ENCODE results near the gene CCP110.
A peak's percentile ranks its signal among the peaks of the same experiment; 100 is the strongest.

Gene CCP110

DNA sequence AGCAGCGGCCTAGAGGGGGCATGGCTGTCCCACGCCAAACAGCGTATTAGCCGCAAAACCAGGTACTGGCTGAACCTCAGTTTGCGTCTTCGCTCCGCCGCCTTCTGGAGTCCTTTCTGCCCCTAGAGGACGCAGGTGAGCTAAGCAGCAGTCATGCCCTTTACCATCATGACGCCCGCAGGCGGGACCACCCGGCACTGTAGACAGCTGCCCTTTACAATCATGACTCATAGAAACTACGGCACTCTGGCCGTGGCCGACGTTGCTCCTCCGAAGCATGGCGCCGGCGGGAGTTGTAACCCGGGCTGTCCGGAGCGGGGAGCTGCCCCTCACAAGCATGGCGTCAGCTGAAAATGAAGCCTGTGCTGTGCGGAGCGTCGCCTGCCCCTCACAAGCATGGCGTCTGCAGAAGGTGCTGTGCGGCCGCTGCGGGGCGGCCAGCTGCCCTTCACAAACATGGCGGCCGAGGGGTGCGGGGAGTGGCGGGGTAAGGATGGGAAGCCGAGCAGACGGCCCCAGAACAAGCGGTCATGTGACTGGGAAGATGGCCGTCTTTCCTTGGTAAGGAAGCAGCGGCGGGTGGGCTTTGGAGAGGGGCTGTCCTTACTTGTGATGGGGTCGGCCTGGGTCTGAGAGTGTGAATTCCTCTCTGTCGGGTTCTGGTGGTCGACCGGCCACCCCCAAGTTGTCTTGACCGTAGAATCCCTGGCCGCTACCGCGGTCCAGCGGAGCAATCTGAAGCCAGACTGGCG, 31.6 kb downstream of the CCP110 start, which contains the start of gene VPS35L:
VPS35L (plus strand) TSS at position 518 of the 752 bp plus-strand sequence; CDS start at position 545, 27 bp downstream.
- peak; percentile 98 to 99 for DNase-seq

DNA sequence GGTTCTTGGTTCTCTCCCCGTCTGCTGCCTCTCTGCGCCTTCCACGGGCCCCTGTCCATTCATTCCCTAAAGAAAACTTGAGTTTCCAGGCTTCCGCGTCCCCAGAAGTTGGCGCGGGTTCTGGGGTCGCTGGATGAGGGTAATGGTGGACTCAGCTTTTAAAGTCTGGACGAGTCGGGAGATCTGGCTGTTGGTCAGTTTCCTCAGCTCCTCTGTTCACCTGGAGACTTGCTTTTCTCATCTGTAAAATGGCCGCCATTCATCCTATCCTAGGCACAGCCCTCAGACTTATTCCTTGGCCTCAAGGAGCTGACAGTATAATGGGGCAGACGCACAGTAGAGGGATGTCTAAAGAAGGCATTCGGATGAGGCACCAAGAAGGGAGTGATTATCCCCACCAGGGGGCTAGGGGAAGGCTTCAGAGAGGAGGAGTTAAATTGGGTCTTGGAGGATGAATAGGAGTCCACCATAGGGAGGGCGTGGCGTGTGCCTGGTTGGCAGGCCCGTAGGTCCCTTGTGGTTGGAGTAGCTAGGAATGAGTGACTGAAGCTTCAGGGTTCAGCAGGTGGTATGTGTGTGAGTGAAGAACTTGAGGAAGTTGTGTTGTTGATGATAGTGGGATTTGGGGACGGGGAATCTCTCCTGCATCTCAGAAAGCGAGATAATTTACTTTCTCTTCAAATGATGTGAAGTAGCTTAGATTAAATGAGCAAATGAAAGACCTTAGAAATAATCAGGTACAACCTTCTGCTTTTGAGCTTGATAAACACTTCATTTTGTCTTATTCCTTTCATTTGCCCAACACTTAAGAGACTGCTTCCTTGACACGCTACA, 32.4 kb downstream of the CCP110 start:
- peak in 1 of 2 experiments; percentile 26 for DNase-seq

DNA sequence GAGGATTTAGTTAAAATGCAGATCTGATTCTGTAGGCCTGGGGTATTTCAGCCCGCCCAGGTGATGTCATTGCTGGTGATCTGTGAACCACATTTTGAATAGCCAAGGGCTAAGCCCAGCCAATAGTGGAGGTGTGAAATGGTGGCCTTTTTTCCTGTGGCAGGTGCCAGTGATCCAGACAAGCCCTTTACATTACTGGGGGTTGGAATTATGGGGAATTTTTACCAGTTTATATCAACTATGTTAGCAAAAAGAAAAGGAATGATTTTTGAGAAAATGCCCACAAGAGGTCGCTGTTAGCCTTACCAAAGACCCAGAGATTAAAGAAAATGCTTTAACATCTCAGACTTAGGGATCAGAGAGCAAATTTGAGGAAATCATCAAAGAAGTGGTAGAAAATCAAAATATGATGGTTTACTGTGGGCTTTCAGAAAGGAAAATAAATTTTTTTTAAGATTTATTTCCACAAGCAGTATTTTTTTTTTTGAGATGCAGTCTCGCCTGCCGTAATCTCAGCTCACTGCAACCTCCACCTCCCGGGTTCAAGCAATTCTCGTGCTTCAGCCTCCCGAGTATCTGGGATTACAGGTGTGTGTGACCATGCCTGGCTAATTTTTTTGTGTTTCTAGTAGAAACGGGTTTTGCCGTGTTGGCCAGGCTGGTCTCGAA, 35.6 kb downstream of the CCP110 start:
- peak in 1 of 2 experiments; percentile 64 for DNase-seq

DNA sequence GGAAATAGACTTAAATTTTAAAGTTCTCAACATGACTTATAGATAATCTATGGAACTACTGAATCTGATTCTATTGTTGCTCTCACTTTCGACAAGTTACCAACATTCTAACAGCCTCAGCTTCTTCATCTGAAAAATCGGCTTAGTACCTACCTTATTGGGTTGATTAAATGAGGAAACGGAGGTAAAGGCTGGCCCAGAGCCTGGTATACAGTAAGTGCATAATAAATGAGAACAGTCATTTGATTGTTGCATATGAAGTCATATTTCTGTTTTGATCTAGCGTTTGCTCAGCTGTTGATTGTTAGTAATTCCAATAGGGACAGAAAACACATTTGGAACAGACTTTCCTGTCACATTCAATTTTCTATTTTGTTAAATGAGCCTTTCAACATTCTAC, 36.3 kb downstream of the CCP110 start:
- DNase-seq = no peak

DNA sequence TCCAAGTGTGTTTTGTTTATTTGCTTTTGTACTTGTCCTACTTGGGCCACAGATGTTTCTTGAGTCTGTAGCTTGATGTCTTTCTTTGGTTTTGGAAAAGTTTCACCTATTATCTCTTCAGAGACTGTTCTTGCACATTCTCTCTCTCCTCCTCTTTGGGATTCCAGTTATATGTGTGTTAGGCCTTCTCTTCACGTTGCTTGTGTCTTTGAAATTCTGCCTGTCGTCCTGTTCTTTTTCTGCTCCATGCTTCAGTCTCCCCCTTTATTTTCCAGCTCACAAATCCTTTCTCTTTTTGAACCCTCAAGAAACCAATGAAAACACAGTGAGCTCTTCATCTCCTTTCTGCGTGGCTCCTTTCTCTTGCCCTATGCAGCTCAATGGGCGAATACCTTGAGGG, 39.6 kb downstream of the CCP110 start:
- DNase-seq = no peak

DNA sequence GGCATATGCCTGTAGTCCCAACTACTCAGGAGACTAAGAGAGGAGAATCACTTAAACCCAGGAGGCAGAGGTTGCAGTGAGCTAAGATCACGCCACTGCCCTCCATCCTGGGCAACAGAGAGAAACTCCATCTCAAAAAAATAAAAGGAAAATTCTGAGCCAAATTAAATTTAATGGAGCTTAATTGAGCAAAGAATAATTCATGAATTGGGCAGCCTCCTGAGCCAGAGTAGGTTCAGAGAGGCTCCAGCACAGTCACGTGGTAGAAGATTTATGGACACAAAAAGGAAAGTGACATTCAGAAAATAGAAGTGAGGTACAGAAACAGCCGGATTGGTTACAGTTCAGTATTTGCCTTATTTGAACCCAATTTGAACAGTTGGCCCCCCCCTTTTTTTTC, 42.6 kb downstream of the CCP110 start:
- no peak for DNase-seq

DNA sequence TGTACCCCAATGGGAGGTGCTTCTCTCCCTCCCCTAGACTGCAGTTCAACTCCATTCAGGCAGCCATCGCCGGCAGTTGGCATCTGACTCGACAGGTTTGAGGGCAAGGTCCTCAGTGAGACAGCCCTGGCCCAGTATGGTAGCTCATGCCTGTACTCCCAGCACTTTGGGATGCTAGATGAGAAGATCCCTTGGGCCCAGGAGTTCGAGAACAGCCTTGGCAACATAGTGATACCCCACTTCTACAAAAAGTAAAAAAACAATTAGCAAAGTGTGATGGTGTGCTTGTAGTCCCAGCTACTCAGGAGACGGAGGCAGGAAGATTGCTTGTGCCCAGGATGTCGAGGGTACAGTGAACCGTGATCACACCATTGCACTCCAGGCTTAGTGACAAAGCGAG, 43.8 kb downstream of the CCP110 start:
- DNase-seq = no peak

DNA sequence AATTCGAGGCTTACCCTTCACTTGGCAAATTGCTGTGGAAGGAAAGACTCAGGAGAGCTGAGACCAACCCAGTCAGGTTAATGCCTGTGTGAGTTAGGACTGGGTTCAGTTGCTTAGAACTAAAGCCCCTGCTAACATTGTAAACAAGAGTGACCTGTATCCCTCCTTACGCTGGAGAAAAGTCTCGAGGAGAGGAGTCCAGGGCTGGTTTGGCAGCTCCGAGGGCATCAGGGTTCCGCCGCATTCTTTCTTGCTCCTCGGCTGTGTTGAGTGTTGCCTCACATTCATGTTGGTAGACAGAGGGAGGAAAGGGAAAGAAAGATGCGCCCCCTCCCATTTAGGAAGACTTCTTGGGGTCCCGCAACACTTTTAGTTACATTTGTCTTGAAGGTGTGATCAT, 50.3 kb downstream of the CCP110 start:
- DNase-seq = no peak

DNA sequence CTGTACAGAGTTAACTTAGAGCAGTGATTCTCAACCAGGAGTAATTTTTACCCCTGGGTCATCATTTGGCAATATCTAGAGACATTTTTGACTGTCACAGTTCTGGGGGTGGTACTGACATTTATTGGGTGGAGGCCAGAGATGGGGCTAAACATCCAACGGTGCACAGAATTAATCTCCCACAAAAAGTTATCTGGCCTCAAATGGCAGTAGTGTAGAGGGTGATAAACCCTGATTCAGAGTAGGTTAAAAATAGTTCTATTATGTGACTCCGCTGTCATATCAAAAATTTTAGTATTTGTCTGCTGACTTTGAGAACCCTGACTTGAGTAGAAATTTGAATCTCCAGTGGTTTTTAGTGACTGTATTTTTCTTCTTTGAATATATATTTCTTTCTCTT, 50.9 kb downstream of the CCP110 start:
- DNase-seq = no peak

DNA sequence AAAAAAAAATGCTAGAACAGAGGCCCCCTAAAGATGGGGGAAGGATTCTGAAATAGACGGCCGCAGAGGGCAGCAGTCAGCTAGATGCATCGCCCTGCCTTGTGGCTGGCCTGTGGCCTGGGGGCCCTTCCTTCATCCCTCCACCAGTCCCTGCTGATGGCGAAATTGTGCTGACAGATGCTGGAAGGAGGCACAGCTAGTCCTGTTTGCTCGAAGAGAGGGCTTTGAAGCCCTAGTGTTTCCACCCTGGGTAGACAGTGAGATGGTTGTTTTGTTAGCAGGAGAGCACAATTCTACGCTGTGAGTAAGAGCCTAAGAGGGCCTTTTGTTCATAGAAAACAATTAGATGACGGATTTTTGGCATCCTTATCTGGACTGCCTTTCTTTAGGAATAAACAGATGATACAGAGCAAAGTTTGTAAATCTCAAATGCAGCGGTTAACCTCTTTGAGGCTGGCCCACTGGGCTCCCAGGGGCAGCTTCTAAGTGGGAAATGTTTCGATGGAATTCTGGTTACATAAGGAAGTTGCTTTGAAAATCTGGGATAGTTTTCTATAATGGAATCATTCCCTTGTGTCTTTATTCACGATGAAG, 54.7 kb downstream of the CCP110 start:
- DNase-seq = no peak

DNA sequence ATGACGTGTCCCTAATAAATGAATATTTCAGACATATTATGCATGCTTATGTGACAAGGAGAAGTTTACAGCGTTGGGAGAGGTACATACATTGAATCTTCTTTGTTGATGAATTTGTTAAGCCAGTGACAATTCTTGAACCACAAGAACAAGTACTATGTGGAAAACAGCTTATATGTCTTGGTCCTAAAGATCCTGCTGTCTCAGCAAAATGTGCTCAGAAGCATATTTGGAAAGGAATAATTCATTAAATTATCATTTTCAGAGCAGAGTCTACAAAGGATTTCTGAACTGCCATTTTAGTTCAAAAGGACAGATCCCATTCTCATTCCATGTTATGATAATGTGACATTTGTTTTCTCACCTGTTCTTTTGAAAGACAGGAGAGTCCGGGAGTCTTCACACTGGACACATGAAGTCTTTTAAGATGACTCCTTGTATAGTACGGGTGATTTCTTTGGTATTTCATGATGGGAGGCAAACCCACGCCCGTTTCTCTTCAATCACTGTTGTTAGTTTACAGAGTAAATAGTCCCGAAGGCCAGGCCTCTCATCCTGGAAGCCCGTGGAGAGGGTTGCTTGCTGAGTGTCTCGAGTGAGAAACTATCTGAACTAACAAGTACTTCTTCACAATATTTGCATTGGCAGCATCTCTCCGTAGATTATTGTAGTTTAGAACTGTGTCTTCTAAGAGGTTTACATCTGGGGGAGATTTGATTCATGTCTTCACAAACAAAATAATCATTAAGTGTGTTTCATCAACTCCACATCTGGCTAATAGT, 58.5 kb downstream of the CCP110 start:
- no peak for DNase-seq

DNA sequence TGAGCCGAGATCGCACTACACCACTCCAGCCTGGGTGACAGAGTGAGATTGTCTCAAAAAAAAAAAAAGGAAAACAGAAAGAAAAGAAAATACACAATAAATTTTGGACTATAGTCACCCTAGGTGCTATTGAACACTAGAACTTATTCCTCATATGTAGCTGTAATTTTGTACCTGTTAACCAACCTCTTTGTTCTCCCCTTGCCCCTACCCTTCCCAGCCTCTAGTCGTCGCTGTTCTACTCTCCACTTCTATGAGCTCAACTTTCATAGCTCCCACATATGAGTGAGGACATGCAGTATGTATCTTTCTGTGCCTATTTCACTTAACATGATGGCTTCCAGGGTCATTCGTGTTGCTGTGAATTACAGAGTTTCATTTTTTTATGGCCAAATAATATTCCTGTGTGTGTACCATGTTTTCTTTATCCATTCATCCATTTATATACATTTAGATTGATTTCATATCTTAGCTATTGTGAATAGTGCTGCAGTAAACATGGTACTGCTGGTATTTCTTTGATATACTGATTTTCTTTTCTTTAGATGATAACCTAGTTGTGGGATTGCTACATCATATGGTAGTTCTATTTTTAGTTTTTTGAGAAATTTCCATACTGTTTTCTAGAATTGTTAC, 60.0 kb downstream of the CCP110 start:
- DNase-seq = peak; percentile 41

DNA sequence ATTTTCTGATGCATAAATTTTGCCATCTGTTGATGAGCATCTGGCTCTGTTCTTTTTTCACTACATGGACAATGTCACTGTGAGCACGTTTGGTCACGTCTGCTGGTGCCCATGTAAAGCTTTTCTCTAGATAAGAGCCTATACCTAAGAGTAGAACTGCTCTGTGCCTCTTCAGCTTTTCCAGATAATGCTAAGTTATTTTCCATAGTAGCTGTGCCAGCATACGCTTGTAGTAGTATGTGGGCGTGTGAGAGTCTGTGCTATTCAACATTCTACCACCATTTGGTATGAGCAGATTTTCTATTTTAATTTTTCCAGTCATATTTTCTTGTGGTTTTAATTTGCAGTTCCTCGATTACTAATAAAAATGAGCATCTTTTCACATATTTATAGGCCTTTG, 64.9 kb downstream of the CCP110 start:
- peak; percentile 7 to 78 for DNase-seq

DNA sequence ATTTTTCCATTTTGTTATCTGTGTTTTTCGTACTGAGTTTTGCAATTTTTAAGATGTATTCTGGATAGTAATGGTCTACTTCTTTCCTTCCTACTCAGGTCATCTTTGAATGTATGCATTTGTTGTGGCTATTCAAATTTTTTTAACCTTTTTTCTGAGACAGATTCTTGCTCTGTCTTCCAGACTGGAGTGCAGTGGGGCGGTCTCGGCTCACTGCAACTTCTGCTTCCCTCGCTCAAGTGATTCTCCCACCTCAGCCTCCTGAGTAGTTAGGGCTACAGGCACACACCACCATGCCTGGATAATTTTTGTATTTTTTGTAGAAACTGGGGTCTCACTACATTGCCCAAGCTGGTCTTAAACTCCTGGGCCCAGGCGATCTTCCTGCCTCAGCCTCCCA, 65.4 kb downstream of the CCP110 start:
- no peak for DNase-seq

DNA sequence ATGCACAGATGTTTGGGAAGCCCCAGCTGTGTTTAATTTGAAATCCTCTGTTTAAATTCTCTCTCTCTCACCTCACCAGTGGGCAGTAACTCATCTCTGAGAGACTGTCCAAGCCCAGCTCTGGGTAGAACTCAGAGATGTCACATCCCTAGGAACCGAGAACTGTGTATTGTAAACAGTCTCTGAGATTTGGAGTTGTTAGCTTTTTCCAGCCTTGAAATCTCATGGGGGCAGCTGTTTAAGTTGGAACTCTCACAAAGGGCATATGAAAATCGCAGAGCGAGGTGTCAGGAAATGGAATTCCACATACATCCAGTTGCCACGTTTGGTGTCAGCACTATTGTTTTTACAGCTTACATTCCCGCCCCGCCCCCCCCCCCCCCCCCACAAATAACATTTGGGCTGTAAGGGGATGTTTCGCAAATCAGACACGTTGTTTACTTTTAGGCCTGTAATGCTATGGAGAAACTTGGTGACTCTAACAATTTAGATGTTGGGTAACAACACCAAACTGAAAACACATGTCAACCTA, 66.1 kb downstream of the CCP110 start:
- no peak for DNase-seq

DNA sequence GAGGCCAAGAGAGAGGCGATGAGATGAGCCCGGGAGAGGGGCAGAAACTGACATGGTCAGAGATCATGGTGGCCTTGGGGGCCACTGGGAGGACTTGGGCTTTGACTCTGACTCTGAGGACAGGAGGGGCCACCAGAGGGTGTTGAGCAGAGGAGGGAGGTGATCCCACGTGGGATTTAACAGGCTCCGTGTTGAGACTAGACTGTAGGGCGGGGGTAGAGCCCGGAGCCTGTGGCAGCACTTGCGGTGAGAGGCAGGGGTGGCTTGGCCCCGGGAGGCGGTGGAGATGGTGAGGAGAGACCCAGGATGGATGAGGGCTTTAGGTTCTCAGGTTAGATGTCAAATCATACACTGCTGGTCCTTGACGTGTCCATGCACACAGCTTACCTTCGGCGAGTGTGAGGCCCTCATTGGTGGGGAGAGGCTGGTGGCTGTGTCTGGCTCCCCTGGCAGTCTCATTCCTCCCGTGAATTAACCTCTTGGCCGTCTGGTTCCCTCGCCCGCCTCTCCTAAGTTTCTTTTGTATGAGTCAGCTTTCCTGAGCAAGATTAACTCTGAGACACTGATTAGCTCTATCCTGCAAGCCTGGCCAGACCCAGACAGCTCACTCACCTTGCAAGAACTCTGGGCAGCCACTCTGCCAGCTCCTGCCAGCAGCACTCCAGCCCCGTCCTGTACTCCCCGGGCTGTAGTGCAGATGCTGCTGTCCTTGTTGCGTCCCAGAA, 71.5 kb downstream of the CCP110 start:
- no peak for DNase-seq

DNA sequence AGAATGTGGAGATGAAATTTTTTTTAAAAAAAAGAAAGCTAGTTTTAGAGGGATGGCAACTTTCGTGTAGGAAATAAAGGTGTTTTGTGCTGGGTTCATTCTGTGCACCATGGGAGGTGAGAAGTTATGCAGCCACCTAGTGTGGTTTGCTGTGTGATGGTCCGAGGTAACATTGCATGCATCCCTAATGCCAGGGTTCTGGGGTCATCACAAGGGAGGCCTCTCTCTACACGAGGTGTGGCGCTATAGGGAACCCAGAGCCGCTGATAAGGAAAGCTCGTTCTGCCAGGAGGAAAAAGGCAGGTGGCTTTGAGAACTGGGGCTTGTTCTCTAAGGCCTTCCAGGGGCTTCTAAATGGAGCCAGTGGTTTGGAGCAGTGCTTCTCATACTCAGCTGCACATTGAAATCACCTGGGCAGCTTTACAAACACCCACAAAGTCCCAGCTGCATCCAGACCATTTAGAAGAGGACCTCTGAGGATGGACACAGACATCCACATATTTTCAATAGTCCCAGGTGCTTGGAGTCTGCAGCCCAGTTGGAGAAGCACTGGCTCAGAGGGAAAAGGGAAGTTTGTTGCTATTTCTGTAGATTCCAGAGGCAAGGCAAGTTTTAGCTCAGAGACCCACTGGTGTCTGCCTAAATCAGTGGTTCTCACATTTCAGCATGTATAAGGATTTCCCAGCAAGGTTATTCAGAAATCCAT, 75.2 kb downstream of the CCP110 start:
- DNase-seq = no peak

DNA sequence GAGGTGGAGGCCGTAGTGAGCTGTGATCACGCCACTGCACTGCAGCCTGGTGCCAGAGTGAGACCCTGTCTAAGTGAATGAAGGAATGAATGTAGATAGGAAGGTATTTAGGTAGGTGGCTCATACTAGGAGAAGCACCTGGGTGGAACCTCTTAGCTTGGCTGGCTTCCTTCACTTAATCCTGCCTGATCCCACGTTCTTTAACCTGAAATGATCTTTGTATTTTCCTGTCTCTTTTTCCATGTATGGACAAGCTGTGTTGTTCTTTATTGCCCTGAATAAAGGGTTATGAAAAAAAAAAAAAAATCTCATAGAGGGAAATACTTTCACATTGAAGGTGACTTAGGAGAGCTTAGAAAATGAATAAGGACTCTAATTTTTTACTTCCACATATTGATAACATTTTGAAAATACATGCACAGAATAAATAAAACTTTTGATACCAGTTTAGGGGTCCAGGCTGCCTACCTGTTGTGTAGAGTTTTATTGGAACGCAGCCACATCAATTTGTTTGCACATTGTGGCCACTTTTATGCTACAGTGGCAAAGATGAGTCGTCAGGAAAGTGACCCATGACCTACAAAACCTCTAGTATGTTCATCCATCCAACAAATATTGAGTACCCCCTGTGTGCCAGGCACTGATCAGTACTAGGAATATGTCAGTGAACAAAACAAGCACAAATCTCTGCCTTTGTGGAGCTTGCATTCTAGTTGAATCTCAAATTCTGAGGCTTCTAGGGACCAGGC, 76.4 kb downstream of the CCP110 start:
- DNase-seq = no peak

All from NCI-H524 (cell line).